GM23338 (cell line): Measurements from ENCODE around the gene CHN2. TPM values are rescaled to one million over a fixed set of nuclear protein-coding genes. Genes with fewer than 3 reads are reported as not detected.

Source experiments
- ATAC-seq: fragments of 200-7000 bp; cut with Tn5 transposase; 3 replicates; pipeline ENCODE4 v1.9.1; 2020
- DNase-seq: peaks from one replicate; pipeline ENCODE4 v3.0.0-alpha.2; 2015; ENCODE audit warnings: low spot score
- H2AFZ ChIP-seq: fragments of 200-600 bp; sonication (generic); 2 replicates; pipeline ENCODE4 v1.8.0; 2016; ENCODE audit warnings: antibody characterized with exemption, mild to moderate bottlenecking, moderate library complexity
- H3F3A ChIP-seq: fragments of 200-600 bp; sonication (generic); replicated peaks from 2 replicates; pipeline ENCODE4 v1.8.0; 2017; ENCODE audit warnings: antibody characterized with exemption, mixed run types, low read depth
- H3K27ac ChIP-seq: fragments of 200-600 bp; sonication (generic); 2 replicates; pipeline ENCODE4 v1.6.1; 2016; ENCODE audit warnings: low read depth
- H3K27me3 ChIP-seq: fragments of 200-600 bp; sonication (generic); 2 replicates; pipeline ENCODE4 v1.8.0; 2016; ENCODE audit warnings: mild to moderate bottlenecking, mixed run types, moderate library complexity; ENCODE audit not compliant: insufficient read depth
- H3K36me3 ChIP-seq: fragments of 200-600 bp; sonication (generic); 2 replicates; pipeline ENCODE4 v1.8.0; 2016; ENCODE audit warnings: mild to moderate bottlenecking; ENCODE audit not compliant: insufficient read depth
- H3K4me1 ChIP-seq: fragments of 200-600 bp; sonication (generic); 2 replicates; pipeline ENCODE4 v1.8.0; 2016; ENCODE audit warnings: mild to moderate bottlenecking, moderate library complexity; ENCODE audit not compliant: insufficient read depth
- H3K4me2 ChIP-seq: fragments of 200-600 bp; sonication (generic); 2 replicates; pipeline ENCODE4 v1.7.1; 2017; ENCODE audit warnings: mixed run types
- H3K4me3 ChIP-seq: fragments of 200-600 bp; sonication (generic); 2 replicates; pipeline ENCODE4 v1.6.1; 2016; ENCODE audit warnings: mixed run types
- H3K79me2 ChIP-seq: fragments of 200-600 bp; sonication (generic); replicated peaks from 2 replicates; pipeline ENCODE4 v1.8.0; 2017; ENCODE audit warnings: mild to moderate bottlenecking; ENCODE audit not compliant: insufficient read depth
- H3K9me2 ChIP-seq: fragments of 200-600 bp; sonication (generic); 2 replicates; pipeline ENCODE4 v1.8.0; 2017; ENCODE audit not compliant: insufficient read depth
- H4K20me1 ChIP-seq: fragments of 200-600 bp; sonication (generic); replicated peaks from 2 replicates; pipeline ENCODE4 v1.8.0; 2017; ENCODE audit warnings: mild to moderate bottlenecking; ENCODE audit not compliant: insufficient read depth
- H3K27ac Mint-ChIP-seq: 2 replicates; pipeline ENCODE4 v1.8.0; 2020; ENCODE audit warnings: inconsistent platforms, mild to moderate bottlenecking, moderate library complexity, mixed read lengths
- H3K27me3 Mint-ChIP-seq: 3 replicates; pipeline ENCODE4 v1.8.0; 2022; ENCODE audit warnings: low read depth, mild to moderate bottlenecking, moderate library complexity, mixed read lengths, inconsistent platforms; ENCODE audit not compliant: insufficient read depth, poor library complexity
- H3K36me3 Mint-ChIP-seq: 3 replicates; pipeline ENCODE4 v1.8.0; 2021; ENCODE audit warnings: low read depth, mild to moderate bottlenecking, inconsistent platforms, moderate library complexity, mixed read lengths
- H3K4me1 Mint-ChIP-seq: 3 replicates; pipeline ENCODE4 v1.8.0; 2020; ENCODE audit warnings: mild to moderate bottlenecking, inconsistent platforms, mixed read lengths
- H3K4me3 Mint-ChIP-seq: 3 replicates; pipeline ENCODE4 v1.8.0; 2021; ENCODE audit warnings: moderate library complexity, mild to moderate bottlenecking, inconsistent platforms, mixed read lengths
- H3K9me3 Mint-ChIP-seq: 3 replicates; pipeline ENCODE4 v1.8.0; 2020; ENCODE audit warnings: moderate library complexity, mild to moderate bottlenecking, inconsistent platforms, mixed read lengths
- CREB1 ChIP-seq: fragments of 250-450 bp; sonication (Bioruptor Pico); IDR thresholded peaks from 2 replicates; pipeline ENCODE4 v1.5.0; 2020; ENCODE audit warnings: low read depth, mild to moderate bottlenecking, moderate library complexity
- CTCF ChIP-seq, 2 experiments: fragments of 200-600 bp in 1 of 2; sonication (generic) in 1 of 2; conservative IDR thresholded peaks; 2 replicates each; pipeline versions ENCODE4 v1.5.1 to v1.6.1; 2016 to 2017; ENCODE audit warnings: antibody characterized with exemption in 2 of 2, low read depth in 2 of 2, mild to moderate bottlenecking in 2 of 2, moderate library complexity in 1 of 2
- EZH2 ChIP-seq: fragments of 200-600 bp; sonication (generic); IDR thresholded peaks from one replicate; pipeline ENCODE4 v1.8.0; 2017; ENCODE audit warnings: antibody characterized with exemption, mild to moderate bottlenecking, low read depth; ENCODE audit not compliant: unreplicated experiment
- EZH2phosphoT487 ChIP-seq: fragments of 200-600 bp; sonication (generic); IDR thresholded peaks from one replicate; pipeline ENCODE4 v1.8.1; 2018; ENCODE audit warnings: antibody characterized with exemption; ENCODE audit not compliant: unreplicated experiment
- JUNB ChIP-seq: IDR thresholded peaks from one replicate; pipeline ENCODE4 v1.6.1; 2016; ENCODE audit warnings: antibody characterized with exemption; ENCODE audit not compliant: unreplicated experiment
- NANOG ChIP-seq: IDR thresholded peaks from 2 replicates; pipeline ENCODE4 v1.6.1; 2016; ENCODE audit warnings: antibody characterized with exemption, borderline replicate concordance
- POLR2AphosphoS5 ChIP-seq: IDR thresholded peaks from 2 replicates; pipeline ENCODE4 v1.6.1; 2016; ENCODE audit warnings: antibody characterized with exemption, low read depth
- REST ChIP-seq: IDR thresholded peaks from one replicate; pipeline ENCODE4 v1.6.1; 2018; ENCODE audit warnings: antibody characterized with exemption; ENCODE audit not compliant: unreplicated experiment
- STAT1 ChIP-seq: IDR thresholded peaks from one replicate; pipeline ENCODE4 v1.6.1; 2016; ENCODE audit warnings: antibody characterized with exemption; ENCODE audit not compliant: unreplicated experiment
- ZNF114 ChIP-seq: fragments of 250-450 bp; sonication (Bioruptor Pico); IDR thresholded peaks from 2 replicates; pipeline ENCODE4 v1.5.0; 2020; ENCODE audit warnings: mild to moderate bottlenecking, moderate library complexity
- ZNF331 ChIP-seq: fragments of 250-450 bp; sonication (Bioruptor Pico); IDR thresholded peaks from 2 replicates; pipeline ENCODE4 v1.5.0; 2020; ENCODE audit warnings: low read depth, mild to moderate bottlenecking, moderate library complexity
- polyA plus RNA-seq: library from polyadenylated mRNA; unstranded; fragments of >200 nt; fragmentation: Nextera tagmentation; extraction: Ambion mirVana; gene quantifications from 2 replicates; pipeline ENCODE4 v1.2.1, GENCODE V29; 2016
- total RNA-seq: library from RNA; depleted of rRNA; stranded (reverse); fragments of >200 nt; shearing (Covaris generic); gene quantifications from 2 replicates; pipeline ENCODE4 v1.2.3, GENCODE V29; 2014
- TF ChIP-seq, protein P1 (sequence below): fragments of 250-450 bp; sonication (Bioruptor Pico); IDR thresholded peaks from 2 replicates; pipeline ENCODE4 v1.5.0; 2020; ENCODE audit warnings: mild to moderate bottlenecking, moderate library complexity

The CHN2 gene
- total and polyA plus RNA-seq, 2 experiments from 2014 or later: 6.1 to 7.5 TPM

- TF ChIP-seq EZH2phosphoT487: no peak
- no peak for TF ChIP-seq EZH2
These were observed 127.6 kb downstream of the CHN2 start (continued) for GRCh38 chr7:29322023-29322712.

DNA sequence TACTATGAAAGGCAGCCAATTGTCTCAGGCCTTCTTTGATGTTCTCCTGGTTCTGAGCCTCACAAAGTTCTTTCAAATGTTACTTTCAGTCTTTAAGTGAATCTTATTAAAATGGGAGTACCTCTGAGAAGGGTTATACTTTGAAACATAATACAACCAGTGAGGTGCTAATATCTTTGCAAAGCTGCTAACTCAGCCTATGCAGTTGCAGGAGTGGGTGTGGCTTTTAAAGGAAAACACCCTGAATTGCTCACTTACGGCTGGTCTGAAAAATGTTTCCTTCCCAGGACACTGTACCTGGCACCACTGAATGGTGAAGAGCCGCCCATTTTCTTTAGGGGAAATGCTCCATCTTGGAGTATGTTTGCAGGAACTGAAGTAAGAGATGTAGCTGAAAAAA is 130.9 kb downstream of the CHN2 start:
- Histone ChIP-seq H3K4me1 (peaks cover 19% of the 10 kb centered on the region; the same call in 1 of the 2 replicates), H3K27me3 (no peaks in the 10 kb centered on the region), H3K27ac (no peak overlapping the region), H4K20me1 (no peaks in the 10 kb centered on the region), H3K4me2 (no peak overlapping the region), H3F3A (no peaks in the 10 kb centered on the region), H3K9me2 (peaks cover 6% of the 10 kb centered on the region; the same call in 1 of the 2 replicates), H3K36me3 (no peaks in the 10 kb centered on the region), H3K79me2 (no peaks in the 10 kb centered on the region), H3K4me3 (no peak overlapping the region), H2AFZ (no peak overlapping the region)
- no peaks in the 10 kb centered on the region; the same call in 2 of the 3 replicates for H3K36me3 Mint-ChIP-seq
- peaks cover 16% of the 10 kb centered on the region for H3K4me1 Mint-ChIP-seq
- DNase-seq (no peak), ATAC-seq (no peak)
- no peak overlapping the region for H3K27ac Mint-ChIP-seq
- no peaks in the 10 kb centered on the region for H3K9me3 Mint-ChIP-seq
- H3K27me3 Mint-ChIP-seq: peaks cover 5% of the 10 kb centered on the region
- H3K4me3 Mint-ChIP-seq: no peak overlapping the region
- no peak for TF ChIP-seq JUNB
- TF ChIP-seq ZNF114: no peak
- no peak for TF ChIP-seq REST
- no peak for TF ChIP-seq CTCF (conservative IDR thresholded peaks at IDR 0.05; ENCODE audit: low read depth in 2 of 2)
- TF ChIP-seq NANOG: no peak
- TF ChIP-seq EZH2phosphoT487: no peak
- no peak for TF ChIP-seq POLR2AphosphoS5
- TF ChIP-seq ZNF331 (CRISPR knock-in tag): no peak
- TF ChIP-seq, protein P1, sequence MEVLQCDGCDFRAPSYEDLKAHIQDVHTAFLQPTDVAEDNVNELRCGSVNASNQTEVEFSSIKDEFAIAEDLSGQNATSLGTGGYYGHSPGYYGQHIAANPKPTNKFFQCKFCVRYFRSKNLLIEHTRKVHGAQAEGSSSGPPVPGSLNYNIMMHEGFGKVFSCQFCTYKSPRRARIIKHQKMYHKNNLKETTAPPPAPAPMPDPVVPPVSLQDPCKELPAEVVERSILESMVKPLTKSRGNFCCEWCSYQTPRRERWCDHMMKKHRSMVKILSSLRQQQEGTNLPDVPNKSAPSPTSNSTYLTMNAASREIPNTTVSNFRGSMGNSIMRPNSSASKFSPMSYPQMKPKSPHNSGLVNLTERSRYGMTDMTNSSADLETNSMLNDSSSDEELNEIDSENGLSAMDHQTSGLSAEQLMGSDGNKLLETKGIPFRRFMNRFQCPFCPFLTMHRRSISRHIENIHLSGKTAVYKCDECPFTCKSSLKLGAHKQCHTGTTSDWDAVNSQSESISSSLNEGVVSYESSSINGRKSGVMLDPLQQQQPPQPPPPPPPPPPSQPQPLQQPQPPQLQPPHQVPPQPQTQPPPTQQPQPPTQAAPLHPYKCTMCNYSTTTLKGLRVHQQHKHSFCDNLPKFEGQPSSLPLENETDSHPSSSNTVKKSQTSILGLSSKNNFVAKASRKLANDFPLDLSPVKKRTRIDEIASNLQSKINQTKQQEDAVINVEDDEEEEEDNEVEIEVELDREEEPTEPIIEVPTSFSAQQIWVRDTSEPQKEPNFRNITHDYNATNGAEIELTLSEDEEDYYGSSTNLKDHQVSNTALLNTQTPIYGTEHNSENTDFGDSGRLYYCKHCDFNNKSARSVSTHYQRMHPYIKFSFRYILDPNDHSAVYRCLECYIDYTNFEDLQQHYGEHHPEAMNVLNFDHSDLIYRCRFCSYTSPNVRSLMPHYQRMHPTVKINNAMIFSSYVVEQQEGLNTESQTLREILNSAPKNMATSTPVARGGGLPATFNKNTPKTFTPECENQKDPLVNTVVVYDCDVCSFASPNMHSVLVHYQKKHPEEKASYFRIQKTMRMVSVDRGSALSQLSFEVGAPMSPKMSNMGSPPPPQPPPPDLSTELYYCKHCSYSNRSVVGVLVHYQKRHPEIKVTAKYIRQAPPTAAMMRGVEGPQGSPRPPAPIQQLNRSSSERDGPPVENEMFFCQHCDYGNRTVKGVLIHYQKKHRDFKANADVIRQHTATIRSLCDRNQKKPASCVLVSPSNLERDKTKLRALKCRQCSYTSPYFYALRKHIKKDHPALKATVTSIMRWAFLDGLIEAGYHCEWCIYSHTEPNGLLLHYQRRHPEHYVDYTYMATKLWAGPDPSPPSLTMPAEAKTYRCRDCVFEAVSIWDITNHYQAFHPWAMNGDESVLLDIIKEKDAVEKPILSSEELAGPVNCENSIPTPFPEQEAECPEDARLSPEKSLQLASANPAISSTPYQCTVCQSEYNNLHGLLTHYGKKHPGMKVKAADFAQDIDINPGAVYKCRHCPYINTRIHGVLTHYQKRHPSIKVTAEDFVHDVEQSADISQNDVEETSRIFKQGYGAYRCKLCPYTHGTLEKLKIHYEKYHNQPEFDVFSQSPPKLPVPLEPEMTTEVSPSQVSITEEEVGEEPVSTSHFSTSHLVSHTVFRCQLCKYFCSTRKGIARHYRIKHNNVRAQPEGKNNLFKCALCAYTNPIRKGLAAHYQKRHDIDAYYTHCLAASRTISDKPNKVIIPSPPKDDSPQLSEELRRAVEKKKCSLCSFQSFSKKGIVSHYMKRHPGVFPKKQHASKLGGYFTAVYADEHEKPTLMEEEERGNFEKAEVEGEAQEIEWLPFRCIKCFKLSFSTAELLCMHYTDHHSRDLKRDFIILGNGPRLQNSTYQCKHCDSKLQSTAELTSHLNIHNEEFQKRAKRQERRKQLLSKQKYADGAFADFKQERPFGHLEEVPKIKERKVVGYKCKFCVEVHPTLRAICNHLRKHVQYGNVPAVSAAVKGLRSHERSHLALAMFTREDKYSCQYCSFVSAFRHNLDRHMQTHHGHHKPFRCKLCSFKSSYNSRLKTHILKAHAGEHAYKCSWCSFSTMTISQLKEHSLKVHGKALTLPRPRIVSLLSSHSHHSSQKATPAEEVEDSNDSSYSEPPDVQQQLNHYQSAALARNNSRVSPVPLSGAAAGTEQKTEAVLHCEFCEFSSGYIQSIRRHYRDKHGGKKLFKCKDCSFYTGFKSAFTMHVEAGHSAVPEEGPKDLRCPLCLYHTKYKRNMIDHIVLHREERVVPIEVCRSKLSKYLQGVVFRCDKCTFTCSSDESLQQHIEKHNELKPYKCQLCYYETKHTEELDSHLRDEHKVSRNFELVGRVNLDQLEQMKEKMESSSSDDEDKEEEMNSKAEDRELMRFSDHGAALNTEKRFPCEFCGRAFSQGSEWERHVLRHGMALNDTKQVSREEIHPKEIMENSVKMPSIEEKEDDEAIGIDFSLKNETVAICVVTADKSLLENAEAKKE (CRISPR knock-in tag): no peak
- TF ChIP-seq STAT1: no peak
- no peak for TF ChIP-seq EZH2
- no peak for TF ChIP-seq CREB1
